Panc1 (cell line): Measurements from ENCODE around the gene CAPN2. TPM values are rescaled to one million over a fixed set of nuclear protein-coding genes. Genes with fewer than 3 reads are reported as not detected.

ENCODE experiments used
- ATAC-seq: fragments of 200-7000 bp; cut with Tn5 transposase; 2 replicates; pipeline ENCODE4 v1.9.1; 2020; ENCODE audit warnings: mild to moderate bottlenecking, moderate library complexity
- BruUV-seq: library from RNA; stranded (reverse); fragments of 400-500 nt; replicated peaks from 2 replicates; lab custom pipeline; 2021; lab: Mats Ljungman, UMichigan
- CTCF ChIA-PET: fragments of 300-600 bp; sonication (Branson Sonifier 250); formaldehyde crosslinking; loops from one replicate; lab custom pipeline; 2022; ENCODE audit warnings: antibody characterized with exemption; lab: Charles Lee
- POLR2A ChIA-PET: fragments of 300-600 bp; sonication (Branson Sonifier 250); formaldehyde crosslinking; loops from one replicate; lab custom pipeline; 2022; ENCODE audit warnings: antibody characterized with exemption; lab: Charles Lee
- DNase-seq: peaks from one replicate; pipeline ENCODE4 v3.0.0-alpha.2; 2010; ENCODE audit warnings: low read depth, low spot score
- H3K27ac ChIP-seq: 2 replicates; pipeline ENCODE4 v1.5.1; 2011; ENCODE audit warnings: mild to moderate bottlenecking, low read length, inconsistent platforms
- H3K27me3 ChIP-seq: fragments of 200-500 bp; sonication (Bioruptor generic); 2 replicates; pipeline ENCODE4 v1.6.0; 2014; ENCODE audit warnings: low read length, inconsistent platforms; ENCODE audit not compliant: control insufficient read depth, insufficient read depth
- H3K36me3 ChIP-seq: fragments of 200-500 bp; sonication (Bioruptor generic); 2 replicates; pipeline ENCODE4 v1.5.1; 2014; ENCODE audit warnings: inconsistent platforms, mild to moderate bottlenecking, low read length, moderate library complexity; ENCODE audit not compliant: control insufficient read depth, insufficient read depth
- H3K4me1 ChIP-seq: 2 replicates; pipeline ENCODE4 v1.5.1; 2011; ENCODE audit warnings: inconsistent platforms, mild to moderate bottlenecking, low read length, moderate library complexity; ENCODE audit not compliant: control insufficient read depth, insufficient read depth
- H3K4me3 ChIP-seq, 2 experiments: 2 replicates each; pipeline ENCODE4 v1.5.1; 2011 to 2012; ENCODE audit warnings: low read depth in 2 of 2, low read length in 2 of 2, mild to moderate bottlenecking in 2 of 2, inconsistent platforms in 1 of 2, moderate library complexity in 1 of 2
- H3K9me3 ChIP-seq: fragments of 200-500 bp; sonication (Bioruptor generic); 2 replicates; pipeline ENCODE4 v1.5.1; 2014; ENCODE audit warnings: low read depth, mild to moderate bottlenecking, inconsistent platforms, low read length, moderate library complexity; ENCODE audit not compliant: control insufficient read depth, insufficient read depth
- CTCF ChIP-seq: fragments of 450-650 bp; IDR thresholded peaks from 2 replicates; pipeline ENCODE4 v1.5.1; 2017; ENCODE audit warnings: mild to moderate bottlenecking
- POLR2AphosphoS5 ChIP-seq: IDR thresholded peaks from 2 replicates; pipeline ENCODE4 v1.6.1; 2012; ENCODE audit warnings: mild to moderate bottlenecking, low read depth, low read length, moderate library complexity
- REST ChIP-seq, 2 experiments: IDR thresholded peaks; 2 replicates each; pipeline ENCODE4 v1.6.1; 2011 to 2012; ENCODE audit warnings: low read depth in 2 of 2, control low read depth in 1 of 2, low read length in 1 of 2, mild to moderate bottlenecking in 1 of 2, moderate library complexity in 1 of 2; ENCODE audit not compliant: insufficient read depth in 1 of 2
- SIN3A ChIP-seq: IDR thresholded peaks from 2 replicates; pipeline ENCODE4 v1.6.1; 2012; ENCODE audit warnings: low read depth, mild to moderate bottlenecking, low read length, moderate library complexity, borderline replicate concordance; ENCODE audit not compliant: insufficient read depth
- TCF7L2 ChIP-seq: IDR thresholded peaks from 2 replicates; pipeline ENCODE4 v1.6.1; 2011; ENCODE audit warnings: mild to moderate bottlenecking, low read depth, low read length, inconsistent platforms
- in situ Hi-C: cut with HindIII; loops from 2 replicates; pipeline ENCODE4 v1.10.0; 2016; ENCODE audit warnings: low sequenced_read_pairs, low pct_unique_long_range_greater_than_20kb
- intact Hi-C: fragments of 100-400 bp; cut with micrococcal nuclease; formaldehyde crosslinking; loops from one replicate; pipeline ENCODE4 v1.10.0; 2022; ENCODE audit not compliant: unreplicated experiment
- total RNA-seq: library from RNA; stranded (reverse); gene quantifications from one replicate; pipeline ENCODE4 v1.2.1, GENCODE V29; 2021; ENCODE audit not compliant: unreplicated experiment

Gene CAPN2
- total RNA-seq, 1 experiment from 2014 or later = 171 TPM

- DNase-seq (no peak), ATAC-seq (no peak)
- Histone ChIP-seq H3K9me3 (no peaks in the 10 kb centered on the region), H3K27ac (peak overlapping the region; percentile 88), H3K4me3 (no peak overlapping the region), H3K27me3 (no peaks in the 10 kb centered on the region), H3K36me3 (peaks cover 14% of the 10 kb centered on the region; the same call in 1 of the 2 replicates), H3K4me1 (peaks cover 39% of the 10 kb centered on the region)
- BruUV-seq = no TSS peak
- ChIA-PET CTCF (no interaction called here), POLR2A (interaction anchor here (0.6 to 0.9 kb wide), 3 partner anchors 42 to 66 kb away, joined by 3 to 4 read pairs (median 3); no protein-coding TSS in a partner anchor)
- intact Hi-C loops (no loop called here), in situ Hi-C loops (no loop called here)
- TF ChIP-seq POLR2AphosphoS5 = no peak
- TF ChIP-seq REST (IDR thresholded peaks at IDR 0.05; ENCODE audit: insufficient read depth in 1 of 2, low read depth in 2 of 2, low read length in 1 of 2) = no peak
- TF ChIP-seq CTCF = no peak
- no peak for TF ChIP-seq SIN3A
- TF ChIP-seq TCF7L2 = no peak
These were observed 58.4 kb downstream of the CAPN2 start for GRCh38 chr1:223770621-223771315.

GRCh38 chr1:223771469-223771813 lies 59.1 kb downstream of the CAPN2 start:
- Histone ChIP-seq H3K4me1 (peaks cover 45% of the 10 kb centered on the region), H3K27me3 (no peaks in the 10 kb centered on the region), H3K4me3 (no peak overlapping the region), H3K27ac (peak overlapping the region; percentile 88), H3K36me3 (peaks cover 14% of the 10 kb centered on the region; the same call in 1 of the 2 replicates), H3K9me3 (no peaks in the 10 kb centered on the region)
- intact Hi-C loops (no loop called here), in situ Hi-C loops (no loop called here)
- ChIA-PET POLR2A (interaction anchor here (0.6 to 0.9 kb wide), 2 partner anchors 65 to 66 kb away, joined by 3 to 4 read pairs; no protein-coding TSS in a partner anchor), CTCF (no interaction called here)
- TF ChIP-seq REST (IDR thresholded peaks at IDR 0.05; ENCODE audit: insufficient read depth in 1 of 2, low read depth in 2 of 2, low read length in 1 of 2) = no peak
- no peak for TF ChIP-seq SIN3A
- no peak for TF ChIP-seq TCF7L2
- no peak for TF ChIP-seq POLR2AphosphoS5
- no peak for TF ChIP-seq CTCF
- no peak for DNase-seq
- BruUV-seq = no TSS peak
- peak; percentile 13; the same call in 1 of the 2 replicates for ATAC-seq
